Limb (tissue), 2 donors: ENCODE data around the gene PLEKHA1.

Experiments used
- DNase-seq, 2 donors: peaks; one replicate each; pipeline ENCODE4 v3.0.0-alpha.2; 2016; ENCODE audit errors: extremely low spot score in 2 of 2

PLEKHA1 gene

GRCh38 chr10:122375679-122376160 lies 1.2 kb downstream of the PLEKHA1 start:
- no peak for DNase-seq

- DNase-seq: no peak
Measured at GRCh38 chr10:122376364-122376961, 2.0 kb downstream of the PLEKHA1 start.

- no peak for DNase-seq
Measured at GRCh38 chr10:122379041-122379440, 4.5 kb downstream of the PLEKHA1 start.

- DNase-seq: no peak
Measured at GRCh38 chr10:122379537-122379936, 5.0 kb downstream of the PLEKHA1 start.

- DNase-seq: no peak
Measured at GRCh38 chr10:122380703-122381102, 6.2 kb downstream of the PLEKHA1 start.

- DNase-seq: no peak
Measured at GRCh38 chr10:122381680-122382079, 7.2 kb downstream of the PLEKHA1 start.

GRCh38 chr10:122386514-122386913 lies 12.0 kb downstream of the PLEKHA1 start:
- DNase-seq: no peak

- DNase-seq: no peak
Measured at GRCh38 chr10:122387572-122387971, 13.1 kb downstream of the PLEKHA1 start.

GRCh38 chr10:122388287-122388997 lies 13.9 kb downstream of the PLEKHA1 start:
- no peak for DNase-seq

GRCh38 chr10:122390271-122390670 lies 15.8 kb downstream of the PLEKHA1 start:
- DNase-seq: no peak

- no peak for DNase-seq
Measured at GRCh38 chr10:122390679-122391078, 16.2 kb downstream of the PLEKHA1 start.

- no peak for DNase-seq
Measured at GRCh38 chr10:122391875-122392274, 17.4 kb downstream of the PLEKHA1 start.

GRCh38 chr10:122392835-122393234 lies 18.3 kb downstream of the PLEKHA1 start:
- DNase-seq: no peak

- DNase-seq: no peak
Measured at GRCh38 chr10:122393288-122393687, 18.8 kb downstream of the PLEKHA1 start.

GRCh38 chr10:122402548-122403131 lies 28.1 kb downstream of the PLEKHA1 start:
- no peak for DNase-seq

- DNase-seq: no peak
Measured at GRCh38 chr10:122404576-122404975, 30.1 kb downstream of the PLEKHA1 start.

GRCh38 chr10:122407375-122408125 lies 33.0 kb downstream of the PLEKHA1 start:
- DNase-seq: no peak

- DNase-seq: no peak
Measured at GRCh38 chr10:122413327-122413726, 38.8 kb downstream of the PLEKHA1 start.

GRCh38 chr10:122417667-122418066 lies 43.2 kb downstream of the PLEKHA1 start:
- DNase-seq: no peak

GRCh38 chr10:122419016-122419415 lies 44.5 kb downstream of the PLEKHA1 start:
- DNase-seq: no peak

GRCh38 chr10:122419876-122420623 lies 45.5 kb downstream of the PLEKHA1 start:
- DNase-seq: peak; percentile 27 to 39
